SK-N-MC (cell line): ENCODE data around the gene DOCK1.

Experiments used
- EZH2 ChIP-seq: fragments of 200-600 bp; sonication (generic); IDR thresholded peaks from one replicate; pipeline ENCODE4 v1.6.1; 2017; ENCODE audit warnings: antibody characterized with exemption
- POLR2AphosphoS5 ChIP-seq: IDR thresholded peaks from 2 replicates; pipeline ENCODE4 v1.6.1; 2012; ENCODE audit warnings: mild to moderate bottlenecking, low read depth, low read length, borderline replicate concordance

DNA sequence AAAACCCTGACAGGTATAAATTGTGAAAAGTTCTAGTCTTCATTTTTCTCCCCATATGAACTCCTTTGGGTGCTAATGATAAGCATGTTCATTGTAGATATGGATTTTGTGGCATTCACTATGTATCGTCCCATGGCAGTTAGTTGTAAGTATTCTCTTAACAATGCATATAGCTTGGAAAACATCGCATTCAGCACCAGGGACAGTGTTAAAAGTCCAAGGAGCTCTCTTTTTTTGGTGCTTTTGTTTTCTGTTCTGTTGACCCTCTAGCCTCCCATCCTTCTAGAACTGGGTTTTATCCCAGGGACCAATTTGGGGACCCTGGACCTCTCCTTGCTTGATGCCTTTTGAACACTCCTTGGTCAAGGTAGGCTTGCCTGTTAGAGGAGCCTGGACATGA lies 253.4 kb downstream of the DOCK1 start:
- TF ChIP-seq EZH2 (no peak), POLR2AphosphoS5 (no peak)
